H9 (cell line): ENCODE data around the gene CCDC74A. TPM values are rescaled to one million over a fixed set of nuclear protein-coding genes. Genes with fewer than 3 reads are reported as not detected.
"Not testable (repeated sequence)": the region's sequence is repeated elsewhere in the genome, so short reads cannot be mapped to it uniquely, and the experiment has no call there.

Experiments
- DNase-seq: peaks from one replicate; pipeline ENCODE4 v3.0.0-alpha.2; 2017
- H2AFZ ChIP-seq: one replicate; pipeline ENCODE4 v1.6.1; 2013; ENCODE audit warnings: mild to moderate bottlenecking, low read length, control low read depth, moderate library complexity
- H2AK5ac ChIP-seq: 2 replicates; pipeline ENCODE4 v1.6.1; 2013; ENCODE audit warnings: low read length, control low read depth, mixed read lengths; ENCODE audit not compliant: insufficient read length
- H2BK120ac ChIP-seq: one replicate; pipeline ENCODE4 v1.6.1; 2013; ENCODE audit warnings: low read depth, mild to moderate bottlenecking, low read length, control low read depth, inconsistent platforms; ENCODE audit not compliant: poor library complexity, severe bottlenecking
- H2BK12ac ChIP-seq: 2 replicates; pipeline ENCODE4 v1.6.1; 2013; ENCODE audit warnings: low read length, control low read depth, mixed read lengths, low read depth; ENCODE audit not compliant: insufficient read length
- H2BK15ac ChIP-seq: 2 replicates; pipeline ENCODE4 v1.6.1; 2013; ENCODE audit warnings: low read depth, low read length, control low read depth
- H2BK20ac ChIP-seq: one replicate; pipeline ENCODE4 v1.6.1; 2013; ENCODE audit warnings: low read depth, mild to moderate bottlenecking, low read length, control low read depth, inconsistent platforms; ENCODE audit not compliant: poor library complexity, severe bottlenecking
- H2BK5ac ChIP-seq: 2 replicates; pipeline ENCODE4 v1.6.1; 2013; ENCODE audit warnings: low read length, control low read depth, mixed read lengths; ENCODE audit not compliant: insufficient read length
- H3K14ac ChIP-seq: 2 replicates; pipeline ENCODE4 v1.6.1; 2013; ENCODE audit warnings: low read length, control low read depth; ENCODE audit not compliant: insufficient read depth
- H3K18ac ChIP-seq: 2 replicates; pipeline ENCODE4 v1.6.1; 2013; ENCODE audit warnings: low read depth, mild to moderate bottlenecking, mixed read lengths, low read length, control low read depth; ENCODE audit not compliant: insufficient read length
- H3K23ac ChIP-seq: 2 replicates; pipeline ENCODE4 v1.6.1; 2013; ENCODE audit warnings: low read length, control low read depth, mixed read lengths, low read depth; ENCODE audit not compliant: insufficient read length
- H3K23me2 ChIP-seq: 2 replicates; pipeline ENCODE4 v1.6.1; 2013; ENCODE audit warnings: low read depth, mild to moderate bottlenecking, mixed read lengths, low read length, control low read depth; ENCODE audit not compliant: insufficient read length, poor library complexity, severe bottlenecking
- H3K27ac ChIP-seq: 2 replicates; pipeline ENCODE4 v1.5.1; 2013; ENCODE audit warnings: low read length, control low read depth, mixed read lengths, low read depth; ENCODE audit not compliant: insufficient read length
- H3K27me3 ChIP-seq: 2 replicates; pipeline ENCODE4 v1.6.1; 2013; ENCODE audit warnings: low read length, control low read depth, inconsistent platforms; ENCODE audit not compliant: insufficient read depth
- H3K4ac ChIP-seq: 2 replicates; pipeline ENCODE4 v1.6.1; 2013; ENCODE audit warnings: low read depth, mild to moderate bottlenecking, control low read depth, inconsistent platforms, low read length, moderate library complexity
- H3K4me1 ChIP-seq: 2 replicates; pipeline ENCODE4 v1.6.1; 2013; ENCODE audit warnings: low read length, control low read depth, inconsistent platforms; ENCODE audit not compliant: insufficient read depth
- H3K4me2 ChIP-seq: 2 replicates; pipeline ENCODE4 v1.6.1; 2013; ENCODE audit warnings: low read length, control low read depth, mixed read lengths; ENCODE audit not compliant: insufficient read length, insufficient read depth
- H3K56ac ChIP-seq: 2 replicates; pipeline ENCODE4 v1.6.1; 2013; ENCODE audit warnings: low read depth, mild to moderate bottlenecking, mixed read lengths, low read length, control low read depth; ENCODE audit not compliant: insufficient read length
- H3K79me1 ChIP-seq: 2 replicates; pipeline ENCODE4 v1.6.1; 2013; ENCODE audit warnings: low read depth, mild to moderate bottlenecking, moderate library complexity, low read length, control low read depth, inconsistent platforms; ENCODE audit not compliant: insufficient read depth, poor library complexity, severe bottlenecking
- H3K79me2 ChIP-seq: 2 replicates; pipeline ENCODE4 v1.6.1; 2013; ENCODE audit warnings: low read length, control low read depth, inconsistent platforms; ENCODE audit not compliant: insufficient read depth
- H3K9ac ChIP-seq: 2 replicates; pipeline ENCODE4 v1.6.1; 2013; ENCODE audit warnings: low read length, control low read depth, mixed read lengths; ENCODE audit not compliant: insufficient read length; ENCODE audit errors: extremely low read depth
- H3K9me3 ChIP-seq: one replicate; pipeline ENCODE4 v1.6.1; 2013; ENCODE audit warnings: low read depth, low read length, inconsistent platforms; ENCODE audit not compliant: control insufficient read depth
- H3T11ph ChIP-seq: one replicate; pipeline ENCODE4 v1.6.1; 2013; ENCODE audit warnings: mild to moderate bottlenecking, low read length, control low read depth, inconsistent platforms
- H4K20me1 ChIP-seq: one replicate; pipeline ENCODE4 v1.6.1; 2013; ENCODE audit not compliant: control insufficient read depth, insufficient read length, insufficient read depth
- H4K5ac ChIP-seq: 2 replicates; pipeline ENCODE4 v1.6.1; 2013; ENCODE audit warnings: low read depth, mild to moderate bottlenecking, mixed read lengths, low read length, control low read depth; ENCODE audit not compliant: insufficient read length
- H4K8ac ChIP-seq: replicated peaks from 2 replicates; pipeline ENCODE4 v1.6.1; 2013; ENCODE audit warnings: low read length, control low read depth, mixed read lengths, low read depth; ENCODE audit not compliant: insufficient read length
- H4K91ac ChIP-seq: 2 replicates; pipeline ENCODE4 v1.6.1; 2013; ENCODE audit warnings: low read depth, mild to moderate bottlenecking, moderate library complexity, mixed read lengths, low read length, control low read depth; ENCODE audit not compliant: insufficient read length
- H3K27ac Mint-ChIP-seq, 3 experiments: 2 replicates in 2 of 3; 3 replicates in 1 of 3; pipeline ENCODE4 v1.8.0; 2020 to 2021; ENCODE audit warnings: mixed read lengths in 3 of 3, mild to moderate bottlenecking in 1 of 3, moderate library complexity in 1 of 3
- H3K27me3 Mint-ChIP-seq: 2 replicates; pipeline ENCODE4 v1.8.0; 2021; ENCODE audit warnings: low read depth, mild to moderate bottlenecking, moderate library complexity, mixed read lengths
- H3K36me3 Mint-ChIP-seq, 3 experiments: 2 replicates in 2 of 3; 3 replicates in 1 of 3; pipeline ENCODE4 v1.8.0; 2020 to 2021; ENCODE audit warnings: low read depth in 3 of 3, mixed read lengths in 3 of 3; ENCODE audit not compliant: insufficient read depth in 1 of 3
- H3K4me1 Mint-ChIP-seq, 2 experiments: 2 replicates each; pipeline ENCODE4 v1.8.0; 2020; ENCODE audit warnings: mixed read lengths in 2 of 2
- H3K4me3 Mint-ChIP-seq, 2 experiments: 2 replicates in 1 of 2; 3 replicates in 1 of 2; pipeline ENCODE4 v1.8.0; 2020 to 2021; ENCODE audit warnings: mild to moderate bottlenecking in 2 of 2, mixed read lengths in 2 of 2, moderate library complexity in 1 of 2
- H3K9me3 Mint-ChIP-seq, 2 experiments: 2 replicates in 1 of 2; 3 replicates in 1 of 2; pipeline ENCODE4 v1.8.0; 2020; ENCODE audit warnings: mild to moderate bottlenecking in 2 of 2, mixed read lengths in 2 of 2, moderate library complexity in 1 of 2
- WGBS: extraction: QIAGEN DNeasy Blood & Tissue Kit; methylation state at CpG from one replicate; pipeline ENCODE4 v1.1.7; 2013; ENCODE audit warnings: missing lambda C conversion rate, low lambda C conversion rate, mixed read lengths; ENCODE audit not compliant: insufficient read length; ENCODE audit errors: extremely low coverage; 5-methylcytosine and 5-hydroxymethylcytosine counted together
- total RNA-seq: library from RNA; stranded (reverse); gene quantifications from 2 replicates; pipeline ENCODE4 v1.2.1, GENCODE V29; 2021
- TF ChIP-seq, protein P1 (sequence below): fragments of 200-600 bp; sonication (generic); conservative IDR thresholded peaks from 3 replicates; pipeline ENCODE4 v1.8.0; 2021; ENCODE audit warnings: antibody characterized with exemption, mild to moderate bottlenecking

CCDC74A gene
- total RNA-seq, 1 experiment from 2014 or later = 10.8 TPM

DNA sequence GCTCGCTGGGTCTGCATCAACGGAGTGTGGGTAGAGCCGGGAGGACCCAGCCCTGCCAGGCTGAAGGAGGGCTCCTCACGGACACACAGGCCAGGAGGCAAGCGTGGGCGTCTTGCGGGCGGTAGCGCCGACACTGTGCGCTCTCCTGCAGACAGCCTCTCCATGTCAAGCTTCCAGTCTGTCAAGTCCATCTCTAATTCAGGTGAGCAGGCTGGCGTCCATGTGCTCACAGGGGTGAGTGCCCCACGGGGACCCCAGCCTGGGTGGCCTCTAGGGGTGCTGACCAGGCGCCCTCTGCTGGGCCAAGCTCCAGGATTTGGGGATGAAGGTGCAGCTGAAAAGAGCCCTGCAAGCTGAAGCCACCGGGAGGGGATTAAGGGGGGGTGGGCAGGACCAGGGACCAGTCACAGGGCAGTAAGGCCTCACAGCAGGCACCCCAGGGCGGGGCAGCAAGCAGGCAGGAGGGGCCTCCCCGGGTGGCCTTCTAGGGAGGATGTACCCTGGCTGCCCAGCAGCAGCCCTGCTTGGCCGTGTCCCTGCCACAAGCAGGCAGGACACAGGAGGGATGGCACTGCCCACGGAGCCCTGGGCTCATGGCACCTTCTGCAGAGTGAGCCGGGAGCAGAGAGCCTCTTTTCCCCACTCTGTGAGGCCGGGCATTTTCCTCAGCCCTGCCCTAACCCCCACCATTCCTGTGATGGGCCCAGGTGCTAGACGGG, 3.1 kb downstream of the CCDC74A start:
- not testable (repeated sequence) for H3K4me3 Mint-ChIP-seq, H3K23me2 ChIP-seq, H2AK5ac ChIP-seq, H3K14ac ChIP-seq, H4K8ac ChIP-seq, H2BK120ac ChIP-seq, H3K36me3 Mint-ChIP-seq, H3K79me2 ChIP-seq, H3K27ac Mint-ChIP-seq, H3K9me3 Mint-ChIP-seq, H2BK12ac ChIP-seq, H3K18ac ChIP-seq, DNase-seq, H3K4ac ChIP-seq, H3K79me1 ChIP-seq, H4K91ac ChIP-seq, H3K27me3 ChIP-seq, H4K20me1 ChIP-seq, H3K9me3 ChIP-seq, H3T11ph ChIP-seq, H3K4me1 ChIP-seq, H2AFZ ChIP-seq, H2BK15ac ChIP-seq, H3K56ac ChIP-seq, H3K4me1 Mint-ChIP-seq, H2BK5ac ChIP-seq, H3K27me3 Mint-ChIP-seq, H3K9ac ChIP-seq, H3K4me2 ChIP-seq, H2BK20ac ChIP-seq, H4K5ac ChIP-seq, H3K23ac ChIP-seq, H3K27ac ChIP-seq
- WGBS = no CpG with 5 or more reads among the region's 22 CpGs
- TF ChIP-seq, protein P1, sequence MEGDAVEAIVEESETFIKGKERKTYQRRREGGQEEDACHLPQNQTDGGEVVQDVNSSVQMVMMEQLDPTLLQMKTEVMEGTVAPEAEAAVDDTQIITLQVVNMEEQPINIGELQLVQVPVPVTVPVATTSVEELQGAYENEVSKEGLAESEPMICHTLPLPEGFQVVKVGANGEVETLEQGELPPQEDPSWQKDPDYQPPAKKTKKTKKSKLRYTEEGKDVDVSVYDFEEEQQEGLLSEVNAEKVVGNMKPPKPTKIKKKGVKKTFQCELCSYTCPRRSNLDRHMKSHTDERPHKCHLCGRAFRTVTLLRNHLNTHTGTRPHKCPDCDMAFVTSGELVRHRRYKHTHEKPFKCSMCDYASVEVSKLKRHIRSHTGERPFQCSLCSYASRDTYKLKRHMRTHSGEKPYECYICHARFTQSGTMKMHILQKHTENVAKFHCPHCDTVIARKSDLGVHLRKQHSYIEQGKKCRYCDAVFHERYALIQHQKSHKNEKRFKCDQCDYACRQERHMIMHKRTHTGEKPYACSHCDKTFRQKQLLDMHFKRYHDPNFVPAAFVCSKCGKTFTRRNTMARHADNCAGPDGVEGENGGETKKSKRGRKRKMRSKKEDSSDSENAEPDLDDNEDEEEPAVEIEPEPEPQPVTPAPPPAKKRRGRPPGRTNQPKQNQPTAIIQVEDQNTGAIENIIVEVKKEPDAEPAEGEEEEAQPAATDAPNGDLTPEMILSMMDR = peak; percentile 43; the same call in 2 of the 3 replicates

DNA sequence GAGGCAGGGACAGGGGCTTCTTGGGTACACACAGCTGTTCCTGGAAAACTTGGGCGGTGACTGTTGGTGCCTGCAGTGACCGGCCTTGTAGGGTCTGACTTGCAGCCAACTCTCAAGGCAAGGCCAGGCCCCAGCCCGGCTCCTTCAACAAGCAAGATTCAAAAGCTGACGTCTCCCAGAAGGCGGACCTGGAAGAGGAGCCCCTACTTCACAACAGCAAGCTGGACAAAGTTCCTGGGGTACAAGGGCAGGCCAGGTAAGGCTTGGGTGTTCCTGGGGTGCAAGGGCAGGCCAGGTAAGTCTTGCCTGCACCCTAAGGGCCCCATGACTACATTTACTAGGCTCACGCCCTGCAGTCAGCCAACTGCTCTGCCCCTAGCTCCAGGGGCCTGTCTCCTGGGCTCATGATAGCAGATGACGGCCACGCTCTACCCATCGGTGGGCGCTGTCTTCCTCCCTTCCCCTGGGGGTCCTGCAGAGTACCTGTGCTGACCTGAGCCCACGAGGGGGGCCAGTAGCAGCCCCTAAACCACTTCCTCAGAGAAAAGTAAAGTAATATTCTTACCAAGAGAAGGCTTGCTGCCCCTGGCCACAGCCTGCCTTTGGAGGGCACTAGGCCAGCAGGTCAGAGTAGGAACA, 4.0 kb downstream of the CCDC74A start:
- H3K23ac ChIP-seq, H3K27me3 Mint-ChIP-seq: not testable (repeated sequence)

More for the DNA sequence above, 4.0 kb downstream of the CCDC74A start:
- not testable (repeated sequence) for H3K14ac ChIP-seq, H3K27ac Mint-ChIP-seq, H3K56ac ChIP-seq, H2AFZ ChIP-seq, H3T11ph ChIP-seq, H2BK120ac ChIP-seq, H4K91ac ChIP-seq, H3K4me3 Mint-ChIP-seq, H3K9me3 Mint-ChIP-seq, H2BK5ac ChIP-seq, H2BK12ac ChIP-seq, H3K4me1 Mint-ChIP-seq, H3K79me2 ChIP-seq, H4K8ac ChIP-seq, H3K9ac ChIP-seq, H3K4me1 ChIP-seq, H3K23me2 ChIP-seq, H3K36me3 Mint-ChIP-seq, H3K4me2 ChIP-seq, H4K5ac ChIP-seq, H3K9me3 ChIP-seq, H3K27me3 ChIP-seq, DNase-seq, H3K79me1 ChIP-seq, H3K18ac ChIP-seq, H2BK15ac ChIP-seq, H3K27ac ChIP-seq, H2AK5ac ChIP-seq, H2BK20ac ChIP-seq, H3K4ac ChIP-seq, H4K20me1 ChIP-seq
- no CpG with 5 or more reads among the region's 11 CpGs for WGBS
